HG02973 (cell line): ENCODE measurements around the gene FGGY.

Experiments used
- ATAC-seq: cut with Tn5 transposase; IDR thresholded peaks from one replicate; pipeline ENCODE4 v1.9.1; 2021; ENCODE audit warnings: moderate library complexity; ENCODE audit not compliant: unreplicated experiment

The FGGY gene

GRCh38 chr1:59788825-59789224 lies 491.9 kb downstream of the FGGY start:
- ATAC-seq = no peak

GRCh38 chr1:59798600-59798999 lies 501.7 kb downstream of the FGGY start:
- no peak for ATAC-seq

- ATAC-seq = no peak
These were observed 506.7 kb downstream of the FGGY start for GRCh38 chr1:59803458-59804038.

- ATAC-seq = no peak
These were observed 507.4 kb downstream of the FGGY start for GRCh38 chr1:59804301-59804700.

- ATAC-seq = no peak
These were observed 508.7 kb downstream of the FGGY start for GRCh38 chr1:59805554-59805953.
